Hepatocyte (in vitro differentiated cells): Measurements from ENCODE around the gene GUK1. TPM values are rescaled to one million over a fixed set of nuclear protein-coding genes. Genes with fewer than 3 reads are reported as not detected.

Source experiments
- DNase-seq: peaks from one replicate; pipeline ENCODE4 v3.0.0-alpha.2; 2016; ENCODE audit warnings: low spot score
- H2AFZ ChIP-seq: fragments of 200-600 bp; sonication (generic); 2 replicates; pipeline ENCODE4 v1.6.0; 2016; ENCODE audit warnings: antibody characterized with exemption, mild to moderate bottlenecking
- H3K27ac ChIP-seq: fragments of 200-600 bp; sonication (generic); 2 replicates; pipeline ENCODE4 v1.5.1; 2016; ENCODE audit warnings: mild to moderate bottlenecking
- H3K27me3 ChIP-seq: fragments of 200-600 bp; sonication (generic); 2 replicates; pipeline ENCODE4 v1.6.1; 2016
- H3K36me3 ChIP-seq: fragments of 200-600 bp; sonication (generic); replicated peaks from 2 replicates; pipeline ENCODE4 v1.5.1; 2016; ENCODE audit warnings: low read depth; ENCODE audit not compliant: insufficient read depth
- H3K4me1 ChIP-seq: fragments of 200-600 bp; sonication (generic); 2 replicates; pipeline ENCODE4 v1.5.1; 2016; ENCODE audit warnings: mild to moderate bottlenecking, moderate library complexity; ENCODE audit not compliant: insufficient read depth
- H3K4me2 ChIP-seq: fragments of 200-600 bp; sonication (generic); 2 replicates; pipeline ENCODE4 v1.6.0; 2016
- H3K4me3 ChIP-seq: fragments of 200-600 bp; sonication (generic); 2 replicates; pipeline ENCODE4 v1.5.1; 2016; ENCODE audit warnings: mild to moderate bottlenecking
- H3K79me2 ChIP-seq: fragments of 200-600 bp; sonication (generic); 2 replicates; pipeline ENCODE4 v1.6.0; 2017; ENCODE audit warnings: mild to moderate bottlenecking
- H3K9me2 ChIP-seq: fragments of 200-600 bp; sonication (generic); replicated peaks from 2 replicates; pipeline ENCODE4 v1.6.0; 2017; ENCODE audit warnings: mild to moderate bottlenecking; ENCODE audit not compliant: insufficient read depth
- H3K9me3 ChIP-seq: fragments of 200-600 bp; sonication (generic); 2 replicates; pipeline ENCODE4 v1.5.1; 2016; ENCODE audit warnings: low read depth, mild to moderate bottlenecking
- H4K20me1 ChIP-seq: fragments of 200-600 bp; sonication (generic); 2 replicates; pipeline ENCODE4 v1.6.0; 2016; ENCODE audit warnings: mild to moderate bottlenecking; ENCODE audit not compliant: insufficient read depth, poor library complexity, severe bottlenecking
- EZH2 ChIP-seq: fragments of 200-600 bp; sonication (generic); IDR thresholded peaks from 2 replicates; pipeline ENCODE4 v1.6.1; 2016; ENCODE audit warnings: antibody characterized with exemption, mild to moderate bottlenecking, borderline replicate concordance
- EZH2phosphoT487 ChIP-seq: fragments of 200-600 bp; sonication (generic); IDR thresholded peaks from one replicate; pipeline ENCODE4 v1.6.1; 2018; ENCODE audit warnings: antibody characterized with exemption, mild to moderate bottlenecking, low read depth, moderate library complexity; ENCODE audit not compliant: unreplicated experiment, severe bottlenecking
- WGBS: methylation state at CpG from one replicate; pipeline ENCODE4 v1.1.6; 2016; ENCODE audit warnings: low lambda C conversion rate; ENCODE audit errors: missing lambda C conversion rate; 5-methylcytosine and 5-hydroxymethylcytosine counted together
- polyA plus RNA-seq: library from polyadenylated mRNA; unstranded; fragments of >200 nt; fragmentation: Nextera tagmentation; extraction: Ambion mirVana; gene quantifications from 2 replicates; pipeline ENCODE4 v1.2.1, GENCODE V29; 2016
- total RNA-seq: library from RNA; depleted of rRNA; stranded (reverse); fragments of >200 nt; gene quantifications from 2 replicates; pipeline ENCODE4 v1.2.3, GENCODE V29; 2014
- TF ChIP-seq, protein P1 (sequence below): fragments of 200-600 bp; sonication (generic); IDR thresholded peaks from 2 replicates; pipeline ENCODE4 v1.5.1; 2016; ENCODE audit warnings: antibody characterized with exemption, mild to moderate bottlenecking; ENCODE audit not compliant: poor library complexity

Gene GUK1
- total and polyA plus RNA-seq, 2 experiments from 2014 or later = 158 to 368 TPM

DNA sequence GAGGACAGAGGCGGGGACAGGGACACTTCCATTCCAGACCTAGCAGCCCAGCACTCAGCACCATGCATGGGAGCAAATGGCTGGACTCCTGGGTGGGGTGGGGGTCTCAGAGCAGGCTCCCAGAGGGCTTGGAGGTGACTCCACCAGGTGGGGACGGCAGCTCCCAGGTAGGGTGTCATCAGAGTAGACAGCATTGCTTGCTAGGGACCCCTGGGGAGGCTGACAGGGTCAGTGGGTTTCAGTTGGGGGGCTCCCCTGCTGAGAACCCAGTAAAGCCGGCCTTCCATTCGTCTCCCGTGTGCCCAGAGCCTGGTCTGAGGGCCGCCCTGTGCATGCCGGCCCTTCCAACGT lies 4.9 kb downstream of the GUK1 start:
- H3K9me2 ChIP-seq = no peaks in the 10 kb centered on the region
- 96% methylated on average over 8 of the region's 8 CpGs for WGBS
- DNase-seq = no peak
- TF ChIP-seq EZH2 (no peak), EZH2phosphoT487 (no peak)
- TF ChIP-seq, protein P1, sequence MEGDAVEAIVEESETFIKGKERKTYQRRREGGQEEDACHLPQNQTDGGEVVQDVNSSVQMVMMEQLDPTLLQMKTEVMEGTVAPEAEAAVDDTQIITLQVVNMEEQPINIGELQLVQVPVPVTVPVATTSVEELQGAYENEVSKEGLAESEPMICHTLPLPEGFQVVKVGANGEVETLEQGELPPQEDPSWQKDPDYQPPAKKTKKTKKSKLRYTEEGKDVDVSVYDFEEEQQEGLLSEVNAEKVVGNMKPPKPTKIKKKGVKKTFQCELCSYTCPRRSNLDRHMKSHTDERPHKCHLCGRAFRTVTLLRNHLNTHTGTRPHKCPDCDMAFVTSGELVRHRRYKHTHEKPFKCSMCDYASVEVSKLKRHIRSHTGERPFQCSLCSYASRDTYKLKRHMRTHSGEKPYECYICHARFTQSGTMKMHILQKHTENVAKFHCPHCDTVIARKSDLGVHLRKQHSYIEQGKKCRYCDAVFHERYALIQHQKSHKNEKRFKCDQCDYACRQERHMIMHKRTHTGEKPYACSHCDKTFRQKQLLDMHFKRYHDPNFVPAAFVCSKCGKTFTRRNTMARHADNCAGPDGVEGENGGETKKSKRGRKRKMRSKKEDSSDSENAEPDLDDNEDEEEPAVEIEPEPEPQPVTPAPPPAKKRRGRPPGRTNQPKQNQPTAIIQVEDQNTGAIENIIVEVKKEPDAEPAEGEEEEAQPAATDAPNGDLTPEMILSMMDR = no peak
- no peaks in the 10 kb centered on the region for H3K27me3 ChIP-seq
- no peaks in the 10 kb centered on the region for H3K36me3 ChIP-seq
- no peak overlapping the region for H3K4me2 ChIP-seq
- no peak overlapping the region for H2AFZ ChIP-seq
- H3K4me1 ChIP-seq = peaks cover 28% of the 10 kb centered on the region
- no peak overlapping the region for H3K27ac ChIP-seq
- peaks cover 64% of the 10 kb centered on the region for H3K79me2 ChIP-seq
- H3K9me3 ChIP-seq = no peaks in the 10 kb centered on the region
- H4K20me1 ChIP-seq = peaks cover 64% of the 10 kb centered on the region
- no peak overlapping the region for H3K4me3 ChIP-seq

DNA sequence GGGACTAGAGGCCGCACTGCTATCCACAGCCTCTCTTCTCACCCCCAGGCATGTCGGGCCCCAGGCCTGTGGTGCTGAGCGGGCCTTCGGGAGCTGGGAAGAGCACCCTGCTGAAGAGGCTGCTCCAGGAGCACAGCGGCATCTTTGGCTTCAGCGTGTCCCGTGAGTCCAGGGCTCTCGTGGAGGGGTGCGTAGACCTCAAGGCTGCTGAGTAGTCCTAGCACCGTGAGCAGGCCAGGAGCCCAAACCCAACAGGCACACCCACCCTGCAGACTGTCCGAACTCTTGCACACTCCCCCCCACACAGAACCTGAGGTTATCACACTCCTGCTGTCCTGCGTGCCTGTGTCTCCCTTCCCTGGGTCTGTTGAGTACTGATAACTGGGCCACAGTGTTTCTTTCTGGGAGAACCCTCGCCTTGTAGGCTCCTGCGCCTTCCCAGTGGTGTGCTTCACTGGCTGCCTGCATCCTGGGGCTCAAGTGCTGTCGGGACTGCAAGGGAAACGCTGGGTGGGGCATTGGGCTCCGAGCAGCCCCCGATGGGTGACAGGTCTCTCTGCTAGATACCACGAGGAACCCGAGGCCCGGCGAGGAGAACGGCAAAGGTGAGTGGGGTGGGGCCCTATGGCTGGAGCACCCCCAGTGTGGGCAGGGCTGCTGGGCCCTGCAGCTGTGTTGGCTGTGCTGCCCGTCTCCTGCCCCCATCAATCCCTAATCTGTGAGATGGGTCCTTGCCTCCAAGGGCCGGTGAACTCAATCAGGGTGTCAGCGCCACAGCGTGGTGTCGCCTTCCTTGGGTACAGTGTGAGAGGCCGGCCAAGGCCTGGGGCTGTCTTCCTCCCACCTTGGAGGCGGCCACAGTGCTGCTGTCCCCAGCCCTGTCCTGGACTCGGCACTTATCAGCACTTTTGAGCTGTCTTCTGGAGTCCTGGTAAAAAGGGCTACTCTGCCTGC lies 5.7 kb downstream of the GUK1 start:
- TF ChIP-seq EZH2 = no peak
- TF ChIP-seq EZH2phosphoT487 = no peak
- TF ChIP-seq, protein P1 = no peak
- H4K20me1 ChIP-seq = peaks cover 61% of the 10 kb centered on the region
- H3K27me3 ChIP-seq = no peaks in the 10 kb centered on the region
- 94% methylated on average over 31 of the region's 31 CpGs for WGBS
- H3K79me2 ChIP-seq = peaks cover 61% of the 10 kb centered on the region
- H3K4me3 ChIP-seq = no peak overlapping the region
- no peaks in the 10 kb centered on the region for H3K9me3 ChIP-seq
- H3K36me3 ChIP-seq = no peaks in the 10 kb centered on the region
- DNase-seq = no peak
- no peak overlapping the region for H3K4me2 ChIP-seq
- H3K4me1 ChIP-seq = peaks cover 34% of the 10 kb centered on the region
- no peak overlapping the region for H2AFZ ChIP-seq
- no peaks in the 10 kb centered on the region for H3K9me2 ChIP-seq
- H3K27ac ChIP-seq = no peak overlapping the region

DNA sequence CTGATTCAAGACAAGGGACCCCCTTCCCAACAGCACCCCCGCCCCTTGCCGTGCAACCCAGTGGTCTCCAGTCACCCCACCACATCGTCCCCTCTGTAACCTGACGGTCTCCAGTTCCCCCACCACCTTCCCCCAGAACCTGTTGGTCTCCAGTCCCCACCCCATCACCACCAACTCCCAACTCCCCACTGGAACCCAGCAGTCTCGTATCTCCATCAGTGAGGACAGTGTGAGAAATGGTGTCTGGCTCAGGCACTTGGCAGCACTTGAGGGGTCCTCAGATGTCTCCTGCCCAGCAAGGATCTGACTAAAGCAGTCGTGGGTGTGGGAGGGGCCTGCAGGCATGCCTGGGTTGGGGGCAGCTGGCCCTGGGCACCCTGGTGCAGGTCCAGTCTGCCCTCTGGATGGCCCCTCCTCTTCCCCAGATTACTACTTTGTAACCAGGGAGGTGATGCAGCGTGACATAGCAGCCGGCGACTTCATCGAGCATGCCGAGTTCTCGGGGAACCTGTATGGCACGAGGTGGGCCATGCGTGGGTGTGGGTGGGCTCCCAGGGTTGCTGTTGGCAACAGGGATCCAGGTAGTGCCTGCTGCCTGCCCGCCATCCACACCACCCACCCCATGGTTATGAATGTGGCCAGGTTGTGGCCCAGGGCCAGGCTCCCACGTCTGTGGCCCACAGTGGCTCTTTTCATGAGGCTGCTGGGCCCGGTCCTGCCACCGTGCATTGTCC lies 6.5 kb downstream of the GUK1 start:
- H3K4me3 ChIP-seq = no peak overlapping the region
- 91% methylated on average over 17 of the region's 18 CpGs for WGBS
- H3K36me3 ChIP-seq = no peaks in the 10 kb centered on the region
- no peak overlapping the region for H3K27ac ChIP-seq
- H3K4me1 ChIP-seq = peaks cover 35% of the 10 kb centered on the region
- no peak overlapping the region for H2AFZ ChIP-seq
- no peak overlapping the region for H3K4me2 ChIP-seq
- peaks cover 52% of the 10 kb centered on the region for H3K79me2 ChIP-seq
- H4K20me1 ChIP-seq = peaks cover 52% of the 10 kb centered on the region
- TF ChIP-seq EZH2phosphoT487 = no peak
- TF ChIP-seq, protein P1 = no peak
- no peaks in the 10 kb centered on the region for H3K9me3 ChIP-seq
- no peaks in the 10 kb centered on the region for H3K27me3 ChIP-seq
- H3K9me2 ChIP-seq = no peaks in the 10 kb centered on the region
- no peak for DNase-seq
